ENCODE data around the gene BIN1. TPM values are rescaled to one million over a fixed set of nuclear protein-coding genes. Genes with fewer than 3 reads are reported as not detected.
A peak's percentile ranks its signal among the peaks of the same experiment; 100 is the strongest.

BIN1 gene
- total RNA-seq, 1 experiment from 2014 or later, result 198 TPM

GRCh38 chr2:127091886-127092285 lies 15.1 kb downstream of the BIN1 start:
- Histone ChIP-seq H3K4me3 (ENCODE audit: low read depth, low read length) (no peak overlapping the region), H3K4me1 (peaks cover 59% of the 10 kb centered on the region), H3K9me3 (no peaks in the 10 kb centered on the region), H3K36me3 (ENCODE audit: control insufficient read depth, insufficient read depth, low read length) (peaks cover 2% of the 10 kb centered on the region), H3K27me3 (replicated peaks; ENCODE audit: control insufficient read depth, insufficient read depth, low read length) (no peaks in the 10 kb centered on the region)
- no peak for DNase-seq
- H3K27ac Mint-ChIP-seq (ENCODE audit: unreplicated experiment), result no peak overlapping the region
- ChIA-PET CTCF (no interaction called here), POLR2A (no interaction called here)
- intact Hi-C loops (cut with micrococcal nuclease; ENCODE audit: unreplicated experiment), result no loop called here
- no peak overlapping the region for H3K4me3 Mint-ChIP-seq (ENCODE audit: unreplicated experiment)
- no peaks in the 10 kb centered on the region for H3K27me3 Mint-ChIP-seq (ENCODE audit: insufficient read depth, unreplicated experiment)
- H3K36me3 Mint-ChIP-seq (ENCODE audit: insufficient read depth, unreplicated experiment), result peaks cover 58% of the 10 kb centered on the region
- no TSS peak for BruUV-seq (replicated peaks)
- H3K4me1 Mint-ChIP-seq (ENCODE audit: low read depth, unreplicated experiment), result peaks cover 34% of the 10 kb centered on the region
- H3K9me3 Mint-ChIP-seq (ENCODE audit: unreplicated experiment), result no peaks in the 10 kb centered on the region
- TF ChIP-seq CTCF (IDR thresholded peaks at IDR 0.05; ENCODE audit: insufficient read depth in 1 of 2, low read depth in 1 of 2, low read length in 1 of 2, severe bottlenecking in 1 of 2, unreplicated experiment in 1 of 2), result no peak

DNA sequence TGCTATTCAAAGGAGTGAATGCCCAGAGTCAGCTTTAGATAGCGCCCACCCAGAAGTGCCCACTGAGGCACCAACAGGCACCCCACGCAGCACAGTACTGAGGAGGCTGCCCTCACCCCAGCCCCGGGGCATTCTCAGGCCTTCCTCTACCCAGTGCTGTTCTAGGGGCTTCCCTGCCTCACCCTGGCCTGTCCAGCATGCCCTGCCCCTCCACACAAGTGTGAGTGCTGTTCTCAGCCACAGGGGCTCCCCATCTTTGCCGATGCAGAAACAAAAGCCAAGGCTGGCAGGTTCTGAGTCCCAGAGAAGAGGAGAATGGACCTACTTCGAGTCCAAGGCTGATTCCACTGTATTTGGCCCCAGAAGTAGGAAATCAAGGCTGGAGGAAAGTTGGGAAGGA lies 15.8 kb downstream of the BIN1 start:
- H3K4me3 ChIP-seq (ENCODE audit: low read depth, low read length), result no peak overlapping the region
- Mint-ChIP-seq H3K27ac (ENCODE audit: unreplicated experiment) (peak overlapping the region; percentile 66), H3K9me3 (ENCODE audit: unreplicated experiment) (no peaks in the 10 kb centered on the region), H3K36me3 (ENCODE audit: insufficient read depth, unreplicated experiment) (peaks cover 56% of the 10 kb centered on the region), H3K4me3 (ENCODE audit: unreplicated experiment) (no peak overlapping the region), H3K27me3 (ENCODE audit: insufficient read depth, unreplicated experiment) (no peaks in the 10 kb centered on the region), H3K4me1 (ENCODE audit: low read depth, unreplicated experiment) (peaks cover 34% of the 10 kb centered on the region)
- no peak for DNase-seq
- no peaks in the 10 kb centered on the region for H3K9me3 ChIP-seq
- ChIA-PET POLR2A (no interaction called here), CTCF (no interaction called here)
- intact Hi-C loops (cut with micrococcal nuclease; ENCODE audit: unreplicated experiment), result no loop called here
- TF ChIP-seq CTCF (IDR thresholded peaks at IDR 0.05; ENCODE audit: insufficient read depth in 1 of 2, low read depth in 1 of 2, low read length in 1 of 2, severe bottlenecking in 1 of 2, unreplicated experiment in 1 of 2), result no peak
- H3K4me1 ChIP-seq, result peaks cover 60% of the 10 kb centered on the region
- H3K36me3 ChIP-seq (ENCODE audit: control insufficient read depth, insufficient read depth, low read length), result peaks cover under 1% of the 10 kb centered on the region
- no peaks in the 10 kb centered on the region for H3K27me3 ChIP-seq (replicated peaks; ENCODE audit: control insufficient read depth, insufficient read depth, low read length)
- BruUV-seq (replicated peaks), result no TSS peak

DNA sequence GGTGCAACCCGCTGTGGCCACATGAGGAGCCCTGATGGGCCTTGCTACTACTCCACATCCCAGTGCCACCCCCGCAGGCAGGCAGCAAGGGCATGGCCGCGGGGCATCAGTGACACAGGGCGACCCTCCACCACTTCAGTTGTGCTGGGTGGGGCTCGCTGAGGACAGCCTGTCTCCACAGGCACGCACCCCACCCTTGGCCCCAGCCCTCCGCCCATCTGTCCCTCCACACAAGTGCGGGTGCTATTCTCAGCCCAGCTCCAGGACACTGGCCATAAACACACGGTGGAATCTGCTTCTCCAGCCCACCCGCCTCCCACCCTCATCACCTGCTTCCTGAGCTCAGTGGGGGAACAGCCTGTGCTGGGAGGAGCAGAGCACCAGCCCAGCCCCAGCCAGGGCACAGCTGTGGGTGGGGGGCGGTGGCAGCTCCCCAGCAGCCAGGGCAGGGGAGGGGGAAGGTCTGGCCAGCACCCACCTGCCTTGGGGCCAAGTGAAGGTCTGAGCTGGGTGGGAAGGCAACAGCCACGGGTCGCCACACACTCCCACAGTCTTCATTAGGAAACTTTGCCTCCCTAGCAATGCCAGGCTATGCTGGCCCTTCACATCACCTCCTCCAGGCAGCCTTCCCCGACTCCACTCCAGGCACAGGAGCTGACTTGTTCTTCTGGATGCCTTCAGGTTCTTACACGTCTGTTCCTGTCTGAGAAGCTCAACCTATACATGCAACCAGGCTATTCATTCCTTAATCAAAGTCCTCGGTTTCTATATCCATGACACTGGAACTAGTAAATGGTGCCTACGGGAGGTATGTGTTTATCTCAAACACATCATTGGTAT lies 16.5 kb downstream of the BIN1 start:
- Mint-ChIP-seq H3K9me3 (ENCODE audit: unreplicated experiment) (no peaks in the 10 kb centered on the region), H3K4me3 (ENCODE audit: unreplicated experiment) (no peak overlapping the region), H3K4me1 (ENCODE audit: low read depth, unreplicated experiment) (peaks cover 36% of the 10 kb centered on the region), H3K27ac (ENCODE audit: unreplicated experiment) (peak overlapping the region; percentile 66), H3K36me3 (ENCODE audit: insufficient read depth, unreplicated experiment) (peaks cover 59% of the 10 kb centered on the region), H3K27me3 (ENCODE audit: insufficient read depth, unreplicated experiment) (no peaks in the 10 kb centered on the region)
- TF ChIP-seq CTCF (IDR thresholded peaks at IDR 0.05; ENCODE audit: insufficient read depth in 1 of 2, low read depth in 1 of 2, low read length in 1 of 2, severe bottlenecking in 1 of 2, unreplicated experiment in 1 of 2), result no peak
- Histone ChIP-seq H3K4me3 (ENCODE audit: low read depth, low read length) (no peak overlapping the region), H3K36me3 (ENCODE audit: control insufficient read depth, insufficient read depth, low read length) (no peaks in the 10 kb centered on the region; the same call in 1 of the 2 replicates), H3K27me3 (replicated peaks; ENCODE audit: control insufficient read depth, insufficient read depth, low read length) (no peaks in the 10 kb centered on the region), H3K4me1 (peaks cover 60% of the 10 kb centered on the region), H3K9me3 (no peaks in the 10 kb centered on the region)
- CTCF ChIA-PET, result no interaction called here
- BruUV-seq (replicated peaks), result no TSS peak
- POLR2A ChIA-PET, result no interaction called here
- intact Hi-C loops (cut with micrococcal nuclease; ENCODE audit: unreplicated experiment), result no loop called here
- DNase-seq, result no peak

Data from Caco-2 (cell line).